Neuron (in vitro differentiated cells): ENCODE measurements around the gene CENPQ.
"Not testable (repeated sequence)": the region's sequence is repeated elsewhere in the genome, so short reads cannot be mapped to it uniquely, and the experiment has no call there.

ENCODE experiments used
- H2AFZ ChIP-seq: one replicate; pipeline ENCODE4 v1.6.1; 2013; ENCODE audit warnings: low read depth, mild to moderate bottlenecking, inconsistent platforms, low read length, moderate library complexity
- H3K27me3 ChIP-seq: one replicate; pipeline ENCODE4 v1.6.1; 2013; ENCODE audit warnings: low read length; ENCODE audit not compliant: insufficient read depth
- H3K36me3 ChIP-seq: one replicate; pipeline ENCODE4 v1.6.1; 2013; ENCODE audit warnings: low read length; ENCODE audit not compliant: insufficient read depth
- H3K4me1 ChIP-seq: one replicate; pipeline ENCODE4 v1.6.1; 2013; ENCODE audit warnings: low read length; ENCODE audit not compliant: insufficient read depth
- H3K4me3 ChIP-seq: 2 replicates; pipeline ENCODE4 v1.5.1; 2013; ENCODE audit warnings: mild to moderate bottlenecking, low read length, moderate library complexity
- H3K9me3 ChIP-seq: one replicate; pipeline ENCODE4 v1.6.1; 2013; ENCODE audit warnings: low read length

The CENPQ gene

DNA sequence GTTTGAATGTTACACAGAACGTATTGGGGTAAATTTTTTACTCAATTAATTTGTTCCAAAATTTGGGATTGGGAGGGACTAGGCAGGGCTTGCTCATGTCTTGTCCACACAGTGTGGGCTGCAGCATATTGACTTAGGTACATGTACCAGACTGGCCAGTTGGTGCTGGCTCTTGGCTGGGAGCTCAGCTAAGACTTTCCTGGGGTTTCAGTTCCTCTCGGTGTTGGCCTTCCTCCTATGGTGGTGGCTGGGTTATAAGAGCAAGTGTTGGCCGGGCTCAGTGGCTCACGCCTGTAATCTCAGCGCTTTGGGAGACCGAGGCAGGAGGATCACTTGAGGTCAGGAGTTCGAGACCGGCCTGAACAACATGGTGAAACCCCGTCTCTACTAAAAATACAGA, 4.9 kb downstream of the CENPQ start:
- Histone ChIP-seq H3K9me3 (no peaks in the 10 kb centered on the region), H3K4me3 (no peak overlapping the region), H2AFZ (no peak overlapping the region), H3K4me1 (peaks cover 5% of the 10 kb centered on the region), H3K36me3 (peaks cover 17% of the 10 kb centered on the region), H3K27me3 (no peaks in the 10 kb centered on the region)

DNA sequence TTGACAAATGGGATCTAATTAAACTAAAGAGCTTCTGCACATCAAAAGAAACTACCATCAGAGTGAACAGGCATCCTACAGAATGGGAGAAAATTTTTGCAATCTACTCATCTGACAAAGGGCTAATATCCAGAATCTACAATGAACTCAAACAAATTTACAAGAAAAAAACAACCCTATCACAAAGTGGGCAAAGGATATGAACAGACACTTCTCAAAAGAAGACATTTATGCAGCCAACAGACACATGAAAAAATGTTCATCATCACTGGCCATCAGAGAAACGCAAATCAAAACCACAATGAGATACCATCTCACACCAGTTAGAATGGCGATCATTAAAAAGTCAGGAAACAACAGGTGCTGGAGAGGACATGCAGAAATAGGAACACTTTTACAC, 13.4 kb downstream of the CENPQ start:
- not testable (repeated sequence) for H3K9me3 ChIP-seq, H2AFZ ChIP-seq, H3K4me1 ChIP-seq, H3K4me3 ChIP-seq, H3K27me3 ChIP-seq
- H3K36me3 ChIP-seq, result peaks cover 23% of the 10 kb centered on the region

DNA sequence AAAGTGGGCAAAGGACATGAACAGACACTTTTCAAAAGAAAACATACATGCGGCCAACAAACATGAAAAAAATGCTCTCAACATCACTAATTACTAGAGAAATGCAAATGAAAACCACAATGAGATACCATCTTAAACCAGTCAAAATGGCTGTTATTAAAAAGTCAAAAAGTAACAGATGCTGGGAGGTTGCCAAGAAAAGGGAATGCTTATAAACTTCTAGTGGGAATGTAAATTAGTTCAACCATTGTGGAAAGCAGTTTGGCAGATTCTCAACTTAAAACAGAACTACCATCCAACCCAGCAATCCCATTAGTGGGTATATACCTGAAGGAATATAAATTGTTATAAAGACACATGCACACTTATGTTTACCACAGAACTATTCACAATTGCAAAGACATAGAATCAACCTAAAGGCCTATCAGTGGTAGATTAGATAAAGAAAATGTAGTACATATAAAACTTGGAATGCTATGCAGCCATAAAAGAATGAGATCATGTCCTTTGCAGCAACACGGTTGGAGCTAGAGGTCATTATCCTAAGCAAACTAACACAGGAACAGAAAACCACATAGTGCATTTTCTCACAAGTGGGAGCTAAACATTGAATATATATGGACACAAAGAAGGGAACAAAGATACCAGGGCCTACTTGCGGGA, 16.3 kb downstream of the CENPQ start:
- no peaks in the 10 kb centered on the region for H3K9me3 ChIP-seq
- no peaks in the 10 kb centered on the region for H3K27me3 ChIP-seq
- H2AFZ ChIP-seq, result no peak overlapping the region
- H3K36me3 ChIP-seq, result peaks cover 14% of the 10 kb centered on the region
- no peak overlapping the region for H3K4me3 ChIP-seq
- H3K4me1 ChIP-seq, result no peaks in the 10 kb centered on the region

DNA sequence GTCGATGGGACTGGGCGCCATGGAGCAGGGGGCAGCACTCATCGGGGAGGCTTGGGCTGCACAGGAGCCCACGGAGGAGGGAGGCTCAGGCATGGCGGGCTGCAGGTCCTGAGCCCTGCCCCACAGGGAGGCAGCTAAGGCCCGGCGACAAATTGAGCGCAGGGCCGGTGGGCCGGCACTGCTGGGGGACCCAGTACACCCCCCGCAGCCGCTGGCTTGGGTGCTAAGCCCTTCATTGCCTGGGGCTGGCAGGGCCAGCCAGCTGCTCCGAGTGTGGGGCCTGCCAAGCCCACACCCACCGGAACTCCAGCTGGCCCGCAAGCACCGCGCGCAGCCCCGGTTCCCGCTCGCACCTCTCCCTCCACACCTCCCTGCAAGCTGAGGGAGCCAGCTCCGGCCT, 18.7 kb downstream of the CENPQ start:
- not testable (repeated sequence) for H3K4me1 ChIP-seq, H3K4me3 ChIP-seq, H3K27me3 ChIP-seq, H3K9me3 ChIP-seq, H2AFZ ChIP-seq
- H3K36me3 ChIP-seq, result peaks cover 23% of the 10 kb centered on the region

DNA sequence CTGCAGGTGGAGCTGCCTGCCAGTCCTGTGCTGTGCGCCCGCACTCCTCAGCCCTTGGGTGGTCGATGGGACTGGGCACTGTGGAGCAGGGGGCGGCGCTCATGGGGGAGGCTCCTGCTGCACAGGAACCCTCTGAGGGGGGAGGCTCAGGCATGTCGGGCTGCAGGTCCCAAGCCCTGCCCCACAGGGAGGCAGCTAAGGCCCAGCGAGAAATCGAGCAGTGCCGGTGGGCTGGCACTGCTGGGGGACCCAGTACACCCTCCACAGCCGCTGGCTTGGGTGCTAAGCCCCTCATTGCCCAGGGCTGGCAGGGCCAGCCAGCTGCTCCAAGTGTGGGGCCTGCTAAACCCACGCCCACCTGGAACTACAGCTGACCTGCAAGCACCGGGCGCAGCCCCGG, 20.2 kb downstream of the CENPQ start:
- H3K9me3 ChIP-seq, H2AFZ ChIP-seq, H3K4me1 ChIP-seq, H3K27me3 ChIP-seq, H3K4me3 ChIP-seq: not testable (repeated sequence)
- peaks cover 18% of the 10 kb centered on the region for H3K36me3 ChIP-seq

DNA sequence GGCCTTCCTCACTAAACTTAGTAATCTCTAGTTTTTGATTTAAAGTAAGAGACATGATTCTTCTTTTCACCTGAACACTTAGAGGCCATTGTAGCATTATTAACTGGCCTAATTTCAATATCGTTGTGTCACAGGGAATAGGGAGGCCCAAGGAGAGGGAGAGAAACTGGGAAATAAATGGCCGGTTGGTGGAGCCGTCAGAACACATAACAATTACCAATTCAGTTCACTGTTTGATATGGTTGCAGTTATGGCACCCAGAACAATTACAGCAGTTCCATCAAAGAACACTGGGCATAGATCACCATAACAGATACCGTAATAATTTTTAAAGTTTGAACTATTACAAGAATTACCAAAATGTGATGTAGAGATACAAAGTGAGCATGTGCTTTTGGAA, 27.5 kb downstream of the CENPQ start:
- H2AFZ ChIP-seq, result no peak overlapping the region
- H3K4me1 ChIP-seq, result no peaks in the 10 kb centered on the region
- H3K27me3 ChIP-seq, result no peaks in the 10 kb centered on the region
- H3K4me3 ChIP-seq, result no peak overlapping the region
- no peaks in the 10 kb centered on the region for H3K9me3 ChIP-seq
- peaks cover 37% of the 10 kb centered on the region for H3K36me3 ChIP-seq

DNA sequence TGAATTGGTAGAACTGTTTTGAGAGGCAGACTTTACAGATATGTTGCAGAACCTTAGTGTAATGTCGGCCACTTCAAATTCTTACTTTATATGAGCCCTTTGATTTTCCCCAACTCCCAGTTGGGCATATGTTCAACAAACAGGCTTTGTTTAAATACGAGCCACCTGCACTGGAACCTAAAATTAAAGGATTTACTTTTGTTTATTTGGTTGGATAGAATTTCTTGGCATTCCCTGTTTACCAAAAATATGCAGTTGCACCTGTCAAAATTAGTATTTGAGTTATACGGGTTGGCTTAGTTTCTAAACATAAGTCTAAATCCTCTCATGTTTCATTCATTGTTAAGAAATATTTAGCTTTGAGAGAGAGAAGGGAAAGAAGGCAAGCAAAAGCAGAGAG, 34.1 kb downstream of the CENPQ start:
- H2AFZ ChIP-seq, result no peak overlapping the region
- no peak overlapping the region for H3K4me3 ChIP-seq
- H3K9me3 ChIP-seq, result no peaks in the 10 kb centered on the region
- no peaks in the 10 kb centered on the region for H3K27me3 ChIP-seq
- peaks cover 6% of the 10 kb centered on the region for H3K36me3 ChIP-seq
- no peaks in the 10 kb centered on the region for H3K4me1 ChIP-seq

DNA sequence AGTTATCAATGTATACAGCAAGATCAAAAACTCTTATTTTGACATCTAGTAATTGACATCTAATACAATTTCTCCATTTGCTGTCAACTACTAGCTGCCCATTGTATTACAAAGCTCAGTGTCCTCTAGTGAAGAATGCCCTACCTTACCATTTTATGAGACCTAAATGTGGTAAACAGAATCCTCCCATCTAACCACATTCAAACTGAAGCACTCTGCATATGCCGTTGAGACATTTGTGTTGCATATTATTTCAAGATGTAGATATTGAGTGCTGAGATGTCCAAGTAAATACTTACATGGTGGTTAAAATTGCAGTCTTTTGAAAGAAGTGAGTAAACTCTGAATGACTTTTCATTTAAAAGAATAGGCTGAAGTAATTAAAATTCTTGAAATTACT, 36.0 kb downstream of the CENPQ start:
- Histone ChIP-seq H3K36me3 (no peaks in the 10 kb centered on the region), H3K9me3 (no peaks in the 10 kb centered on the region), H3K4me1 (no peaks in the 10 kb centered on the region), H2AFZ (no peak overlapping the region), H3K27me3 (no peaks in the 10 kb centered on the region), H3K4me3 (no peak overlapping the region)

DNA sequence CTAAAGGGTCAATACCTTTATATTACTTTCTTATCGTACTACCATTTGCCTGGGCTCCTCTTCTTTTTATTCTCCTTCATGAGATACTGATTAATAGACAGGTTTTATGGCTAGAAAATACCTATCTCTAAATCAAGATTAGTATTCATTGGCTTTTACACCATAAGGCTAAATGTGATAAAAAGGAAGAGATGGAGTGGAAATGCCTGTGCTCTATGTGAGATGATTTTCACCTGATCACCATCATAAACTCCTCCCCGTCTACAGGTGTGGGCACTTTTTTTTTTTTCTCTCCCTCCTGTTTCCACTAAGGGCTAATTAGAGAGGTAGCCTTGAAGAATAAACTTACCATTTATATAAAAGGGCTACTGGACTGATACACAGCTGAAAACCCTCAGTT, 36.5 kb downstream of the CENPQ start, which contains the start of gene GLYATL3:
GLYATL3 (plus strand) TSS at position 301 of the 400 bp plus-strand sequence. CDS start 12,068 bp downstream, outside the sequence.
- no peaks in the 10 kb centered on the region for H3K9me3 ChIP-seq
- no peaks in the 10 kb centered on the region for H3K27me3 ChIP-seq
- no peaks in the 10 kb centered on the region for H3K4me1 ChIP-seq
- H3K4me3 ChIP-seq, result no peak within 1 kb of the TSS
- no peak within 1 kb of the TSS for H2AFZ ChIP-seq
- no peaks in the 10 kb centered on the region for H3K36me3 ChIP-seq

DNA sequence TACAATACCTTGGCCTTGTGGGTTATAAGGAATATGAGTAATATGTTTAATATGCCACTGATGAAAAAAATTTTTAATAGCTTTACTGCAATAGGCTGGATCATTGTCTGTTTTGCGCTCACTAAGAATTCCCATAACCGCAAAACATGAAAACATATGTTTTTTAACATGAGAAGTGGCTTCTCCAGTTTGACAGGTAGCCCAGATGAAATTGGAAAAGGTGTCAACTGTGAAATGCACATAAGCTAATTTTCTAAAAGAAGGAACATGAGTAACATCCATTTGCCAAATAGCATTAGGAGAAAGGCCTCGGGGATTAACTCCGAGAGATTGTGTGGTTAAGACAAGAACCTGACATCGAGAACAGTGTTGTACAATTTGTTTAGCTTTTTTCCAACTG, 41.5 kb downstream of the CENPQ start:
- Histone ChIP-seq H2AFZ (no peak overlapping the region), H3K4me1 (no peaks in the 10 kb centered on the region), H3K9me3 (no peaks in the 10 kb centered on the region), H3K27me3 (no peaks in the 10 kb centered on the region), H3K36me3 (no peaks in the 10 kb centered on the region), H3K4me3 (no peak overlapping the region)

DNA sequence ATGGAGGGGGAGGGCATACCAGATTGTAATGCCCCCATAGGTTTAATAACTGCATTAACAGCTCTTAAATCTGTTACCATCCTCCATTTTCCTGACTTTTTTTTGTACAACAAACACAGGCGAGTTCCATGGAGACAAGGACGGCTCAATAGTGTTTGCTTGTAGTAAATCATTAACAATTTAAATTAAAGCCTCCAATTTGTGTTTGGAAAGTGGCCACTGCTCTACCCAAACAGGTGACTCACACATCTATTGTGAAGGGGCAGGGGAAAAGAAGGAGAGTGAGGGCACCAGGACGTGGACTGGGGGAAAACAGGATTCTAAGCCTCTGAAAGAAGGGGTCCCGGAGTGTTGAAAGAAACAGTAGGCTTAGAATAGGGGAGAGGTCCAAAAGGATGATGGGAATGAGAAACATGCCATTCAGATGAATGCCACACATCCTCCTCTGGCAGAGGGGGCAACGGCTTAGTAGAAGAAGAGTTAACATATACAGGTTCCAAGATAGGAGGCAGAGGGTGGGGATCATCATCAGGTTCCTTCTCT, 43.5 kb downstream of the CENPQ start:
- H3K36me3 ChIP-seq, result no peaks in the 10 kb centered on the region

DNA sequence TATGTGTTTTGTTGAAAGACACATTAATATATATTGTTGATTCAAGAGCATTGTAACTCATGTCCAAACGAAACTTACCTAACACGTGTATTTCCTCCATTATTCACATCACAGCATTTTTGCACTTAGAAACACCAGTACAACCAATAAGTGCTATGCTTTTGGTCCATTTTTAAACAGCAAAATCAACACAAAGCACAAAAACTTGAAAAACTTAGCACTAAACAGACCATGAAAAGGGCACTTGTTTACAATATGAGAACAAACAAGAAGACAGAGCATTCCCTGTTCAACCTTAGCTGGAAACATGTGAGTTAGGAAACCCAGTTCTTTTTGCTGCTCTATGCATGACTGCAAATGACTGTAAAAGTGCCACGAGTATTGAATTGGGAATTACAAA, 46.2 kb downstream of the CENPQ start:
- Histone ChIP-seq H2AFZ (no peak overlapping the region), H3K4me3 (no peak overlapping the region), H3K9me3 (no peaks in the 10 kb centered on the region), H3K4me1 (no peaks in the 10 kb centered on the region), H3K27me3 (no peaks in the 10 kb centered on the region), H3K36me3 (no peaks in the 10 kb centered on the region)

More for the DNA sequence above, 43.5 kb downstream of the CENPQ start:
- H3K4me1 ChIP-seq, result no peaks in the 10 kb centered on the region
- H3K9me3 ChIP-seq, result no peaks in the 10 kb centered on the region
- H3K4me3 ChIP-seq, result no peak overlapping the region
- no peaks in the 10 kb centered on the region for H3K27me3 ChIP-seq
- H2AFZ ChIP-seq, result no peak overlapping the region

DNA sequence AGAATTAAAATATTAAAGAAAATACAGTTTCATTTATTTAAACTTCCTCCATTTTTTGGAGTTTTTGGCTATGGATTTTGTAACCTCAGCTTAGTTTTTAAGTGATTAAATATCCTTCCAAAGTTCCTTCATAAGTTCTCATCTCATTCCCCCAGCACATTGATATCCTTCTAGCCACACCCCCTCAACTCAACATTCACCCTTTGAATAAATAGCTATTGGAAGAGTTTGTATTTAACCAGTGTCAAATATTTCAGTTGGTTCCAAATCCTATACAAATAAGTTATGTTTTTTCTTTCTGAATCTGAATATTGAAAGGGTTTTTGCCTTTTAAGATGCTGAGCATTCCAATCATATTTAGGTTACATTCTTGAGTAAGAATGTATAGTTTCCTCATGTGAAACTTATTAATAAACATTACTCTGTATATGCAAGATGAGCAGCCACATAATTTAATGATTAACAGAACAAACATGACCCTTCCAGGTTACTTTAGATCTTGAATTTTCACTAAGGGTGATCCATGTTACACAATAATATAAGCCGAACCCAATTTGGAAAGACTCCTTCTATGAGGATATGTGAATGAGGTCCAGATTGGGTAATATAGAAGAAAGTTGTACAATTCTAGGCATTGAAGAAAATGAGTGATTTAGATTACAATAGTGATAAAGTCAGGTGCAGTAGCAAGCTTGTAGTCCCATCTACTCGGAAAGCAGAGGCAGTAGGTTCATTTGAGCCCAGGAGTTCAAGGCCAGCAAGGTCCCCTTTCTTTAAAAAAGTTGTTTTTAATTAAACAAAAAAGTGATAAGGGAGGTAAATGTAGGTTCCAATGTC, 50.2 kb downstream of the CENPQ start:
- H3K9me3 ChIP-seq, result no peaks in the 10 kb centered on the region
- H2AFZ ChIP-seq, result no peak overlapping the region
- no peaks in the 10 kb centered on the region for H3K27me3 ChIP-seq
- no peak overlapping the region for H3K4me3 ChIP-seq
- H3K36me3 ChIP-seq, result no peaks in the 10 kb centered on the region
- H3K4me1 ChIP-seq, result no peaks in the 10 kb centered on the region
